ENCODE data around the gene CYP39A1.
A peak's percentile ranks its signal among the peaks of the same experiment; 100 is the strongest.

Gene CYP39A1

GRCh38 chr6:46676604-46677313 lies 24.1 kb upstream of the CYP39A1 start:
- H3K4me1 ChIP-seq (ENCODE audit: control insufficient read depth, low read depth, low read length): no peaks in the 10 kb centered on the region
- no peak overlapping the region for H3K9ac ChIP-seq (ENCODE audit: low read length)
- no peak overlapping the region for H2BK5ac ChIP-seq (ENCODE audit: low read length)
- H2BK120ac ChIP-seq (ENCODE audit: low read depth, low read length): no peak overlapping the region
- no peak overlapping the region for H3K4me2 ChIP-seq (ENCODE audit: low read length)
- H3K23ac ChIP-seq (ENCODE audit: low read length): no peak overlapping the region
- H3K27me3 ChIP-seq (ENCODE audit: insufficient read depth, low read length, poor library complexity): no peaks in the 10 kb centered on the region
- no peaks in the 10 kb centered on the region for H3K79me1 ChIP-seq (ENCODE audit: low read length)
- no peak overlapping the region for H4K5ac ChIP-seq (ENCODE audit: low read length)
- H2AK5ac ChIP-seq (ENCODE audit: low read length): no peak overlapping the region
- no peaks in the 10 kb centered on the region for H3K79me2 ChIP-seq (ENCODE audit: control insufficient read depth, insufficient read depth, low read length)
- no peak overlapping the region for H2BK15ac ChIP-seq (replicated peaks; ENCODE audit: low read depth)
- no peaks in the 10 kb centered on the region for H3K36me3 ChIP-seq (ENCODE audit: control insufficient read depth, insufficient read depth, low read length)
- no peak for DNase-seq
- H3K27ac ChIP-seq (ENCODE audit: low read depth, low read length): no peak overlapping the region
- WGBS (ENCODE audit: extremely low coverage, insufficient coverage, low lambda C conversion rate): no CpG with 5 or more reads among the region's 6 CpGs
- H3K18ac ChIP-seq (ENCODE audit: low read length): no peak overlapping the region
- H4K8ac ChIP-seq (ENCODE audit: low read depth, low read length): no peak overlapping the region
- no peak overlapping the region for H3K4me3 ChIP-seq (ENCODE audit: low read length)
- no peak overlapping the region for H3K4ac ChIP-seq (ENCODE audit: low read depth, low read length)
- no peak overlapping the region for H3K56ac ChIP-seq (ENCODE audit: low read length)

- H2BK120ac ChIP-seq (ENCODE audit: low read depth, low read length): no peak overlapping the region
- H3K79me2 ChIP-seq (ENCODE audit: control insufficient read depth, insufficient read depth, low read length): no peaks in the 10 kb centered on the region
- no peaks in the 10 kb centered on the region for H3K4me1 ChIP-seq (ENCODE audit: control insufficient read depth, low read depth, low read length)
- no peak overlapping the region for H3K18ac ChIP-seq (ENCODE audit: low read length)
- H3K4me2 ChIP-seq (ENCODE audit: low read length): no peak overlapping the region
- no CpG with 5 or more reads among the region's 1 CpG for WGBS (ENCODE audit: extremely low coverage, insufficient coverage, low lambda C conversion rate)
- no peak overlapping the region for H3K56ac ChIP-seq (ENCODE audit: low read length)
- no peak overlapping the region for H2BK15ac ChIP-seq (replicated peaks; ENCODE audit: low read depth)
- no peak overlapping the region for H3K27ac ChIP-seq (ENCODE audit: low read depth, low read length)
- no peak overlapping the region for H2AK5ac ChIP-seq (ENCODE audit: low read length)
- H3K79me1 ChIP-seq (ENCODE audit: low read length): no peaks in the 10 kb centered on the region
- no peak overlapping the region for H3K4me3 ChIP-seq (ENCODE audit: low read length)
- H3K23ac ChIP-seq (ENCODE audit: low read length): no peak overlapping the region
- H4K8ac ChIP-seq (ENCODE audit: low read depth, low read length): no peak overlapping the region
- no peak overlapping the region for H3K4ac ChIP-seq (ENCODE audit: low read depth, low read length)
- no peak overlapping the region for H3K9ac ChIP-seq (ENCODE audit: low read length)
- H3K27me3 ChIP-seq (ENCODE audit: insufficient read depth, low read length, poor library complexity): no peaks in the 10 kb centered on the region
- H2BK5ac ChIP-seq (ENCODE audit: low read length): no peak overlapping the region
- DNase-seq: no peak
- H4K5ac ChIP-seq (ENCODE audit: low read length): no peak overlapping the region
- no peaks in the 10 kb centered on the region for H3K36me3 ChIP-seq (ENCODE audit: control insufficient read depth, insufficient read depth, low read length)
Observed at GRCh38 chr6:46674410-46674809, 21.8 kb upstream of the CYP39A1 start.

GRCh38 chr6:46667377-46667776 lies 14.8 kb upstream of the CYP39A1 start:
- WGBS (ENCODE audit: extremely low coverage, insufficient coverage, low lambda C conversion rate): no CpG with 5 or more reads among the region's 2 CpGs
- DNase-seq: no peak
- no peak overlapping the region for H3K4me3 ChIP-seq (ENCODE audit: low read length)

GRCh38 chr6:46661483-46661882 lies 8.9 kb upstream of the CYP39A1 start:
- WGBS (ENCODE audit: extremely low coverage, insufficient coverage, low lambda C conversion rate): no CpG with 5 or more reads among the region's 2 CpGs
- no peak overlapping the region for H4K5ac ChIP-seq (ENCODE audit: low read length)
- H3K79me1 ChIP-seq (ENCODE audit: low read length): no peaks in the 10 kb centered on the region
- no peak overlapping the region for H3K27ac ChIP-seq (ENCODE audit: low read depth, low read length)
- no peaks in the 10 kb centered on the region for H3K79me2 ChIP-seq (ENCODE audit: control insufficient read depth, insufficient read depth, low read length)
- no peak overlapping the region for H3K18ac ChIP-seq (ENCODE audit: low read length)
- H3K56ac ChIP-seq (ENCODE audit: low read length): no peak overlapping the region
- H3K27me3 ChIP-seq (ENCODE audit: insufficient read depth, low read length, poor library complexity): no peaks in the 10 kb centered on the region
- H3K4me3 ChIP-seq (ENCODE audit: low read length): no peak overlapping the region
- DNase-seq: no peak
- H3K4me1 ChIP-seq (ENCODE audit: control insufficient read depth, low read depth, low read length): no peaks in the 10 kb centered on the region
- H3K23ac ChIP-seq (ENCODE audit: low read length): no peak overlapping the region
- no peak overlapping the region for H2BK120ac ChIP-seq (ENCODE audit: low read depth, low read length)
- H2BK15ac ChIP-seq (replicated peaks; ENCODE audit: low read depth): no peak overlapping the region
- H2AK5ac ChIP-seq (ENCODE audit: low read length): no peak overlapping the region
- no peak overlapping the region for H3K4ac ChIP-seq (ENCODE audit: low read depth, low read length)
- H3K4me2 ChIP-seq (ENCODE audit: low read length): no peak overlapping the region
- H4K8ac ChIP-seq (ENCODE audit: low read depth, low read length): no peak overlapping the region
- no peak overlapping the region for H3K9ac ChIP-seq (ENCODE audit: low read length)
- H3K36me3 ChIP-seq (ENCODE audit: control insufficient read depth, insufficient read depth, low read length): no peaks in the 10 kb centered on the region
- no peak overlapping the region for H2BK5ac ChIP-seq (ENCODE audit: low read length)

More at GRCh38 chr6:46667377-46667776, 14.8 kb upstream of the CYP39A1 start:
- Histone ChIP-seq H2BK15ac (replicated peaks; ENCODE audit: low read depth) (no peak overlapping the region), H4K8ac (ENCODE audit: low read depth, low read length) (no peak overlapping the region), H2BK5ac (ENCODE audit: low read length) (no peak overlapping the region), H3K9ac (ENCODE audit: low read length) (no peak overlapping the region), H3K79me2 (ENCODE audit: control insufficient read depth, insufficient read depth, low read length) (no peaks in the 10 kb centered on the region), H3K36me3 (ENCODE audit: control insufficient read depth, insufficient read depth, low read length) (no peaks in the 10 kb centered on the region), H2AK5ac (ENCODE audit: low read length) (no peak overlapping the region), H3K4me2 (ENCODE audit: low read length) (no peak overlapping the region), H4K5ac (ENCODE audit: low read length) (no peak overlapping the region), H3K4ac (ENCODE audit: low read depth, low read length) (no peak overlapping the region), H3K18ac (ENCODE audit: low read length) (no peak overlapping the region), H3K79me1 (ENCODE audit: low read length) (no peaks in the 10 kb centered on the region), H3K27me3 (ENCODE audit: insufficient read depth, low read length, poor library complexity) (no peaks in the 10 kb centered on the region), H2BK120ac (ENCODE audit: low read depth, low read length) (no peak overlapping the region), H3K23ac (ENCODE audit: low read length) (no peak overlapping the region), H3K27ac (ENCODE audit: low read depth, low read length) (no peak overlapping the region), H3K4me1 (ENCODE audit: control insufficient read depth, low read depth, low read length) (no peaks in the 10 kb centered on the region), H3K56ac (ENCODE audit: low read length) (no peak overlapping the region)

GRCh38 chr6:46657642-46658041 lies 5.0 kb upstream of the CYP39A1 start:
- H3K9ac ChIP-seq (ENCODE audit: low read length): no peak overlapping the region
- no peak overlapping the region for H3K4ac ChIP-seq (ENCODE audit: low read depth, low read length)
- no peak for DNase-seq
- H3K36me3 ChIP-seq (ENCODE audit: control insufficient read depth, insufficient read depth, low read length): no peaks in the 10 kb centered on the region
- H3K56ac ChIP-seq (ENCODE audit: low read length): no peak overlapping the region
- no peaks in the 10 kb centered on the region for H3K27me3 ChIP-seq (ENCODE audit: insufficient read depth, low read length, poor library complexity)
- H2BK5ac ChIP-seq (ENCODE audit: low read length): no peak overlapping the region
- no peak overlapping the region for H3K27ac ChIP-seq (ENCODE audit: low read depth, low read length)
- no peak overlapping the region for H3K23ac ChIP-seq (ENCODE audit: low read length)
- H3K79me1 ChIP-seq (ENCODE audit: low read length): no peaks in the 10 kb centered on the region
- H4K8ac ChIP-seq (ENCODE audit: low read depth, low read length): no peak overlapping the region
- no peak overlapping the region for H2BK15ac ChIP-seq (replicated peaks; ENCODE audit: low read depth)
- no peaks in the 10 kb centered on the region for H3K4me1 ChIP-seq (ENCODE audit: control insufficient read depth, low read depth, low read length)
- H2BK120ac ChIP-seq (ENCODE audit: low read depth, low read length): no peak overlapping the region
- no peak overlapping the region for H3K4me2 ChIP-seq (ENCODE audit: low read length)
- H2AK5ac ChIP-seq (ENCODE audit: low read length): no peak overlapping the region
- no peak overlapping the region for H3K18ac ChIP-seq (ENCODE audit: low read length)
- no peak overlapping the region for H4K5ac ChIP-seq (ENCODE audit: low read length)
- H3K79me2 ChIP-seq (ENCODE audit: control insufficient read depth, insufficient read depth, low read length): no peaks in the 10 kb centered on the region
- H3K4me3 ChIP-seq (ENCODE audit: low read length): no peak overlapping the region

GRCh38 chr6:46655803-46656202 lies 3.2 kb upstream of the CYP39A1 start:
- Histone ChIP-seq H3K36me3 (ENCODE audit: control insufficient read depth, insufficient read depth, low read length) (no peaks in the 10 kb centered on the region), H3K79me1 (ENCODE audit: low read length) (no peaks in the 10 kb centered on the region), H4K5ac (ENCODE audit: low read length) (no peak overlapping the region), H3K23ac (ENCODE audit: low read length) (no peak overlapping the region), H3K18ac (ENCODE audit: low read length) (no peak overlapping the region), H3K56ac (ENCODE audit: low read length) (no peak overlapping the region), H3K4me2 (ENCODE audit: low read length) (no peak overlapping the region), H3K4me1 (ENCODE audit: control insufficient read depth, low read depth, low read length) (no peaks in the 10 kb centered on the region), H3K27me3 (ENCODE audit: insufficient read depth, low read length, poor library complexity) (no peaks in the 10 kb centered on the region), H3K79me2 (ENCODE audit: control insufficient read depth, insufficient read depth, low read length) (no peaks in the 10 kb centered on the region), H3K4me3 (ENCODE audit: low read length) (no peak overlapping the region), H3K27ac (ENCODE audit: low read depth, low read length) (no peak overlapping the region), H4K8ac (ENCODE audit: low read depth, low read length) (no peak overlapping the region), H2AK5ac (ENCODE audit: low read length) (no peak overlapping the region), H2BK120ac (ENCODE audit: low read depth, low read length) (no peak overlapping the region), H3K4ac (ENCODE audit: low read depth, low read length) (no peak overlapping the region), H2BK15ac (replicated peaks; ENCODE audit: low read depth) (no peak overlapping the region), H2BK5ac (ENCODE audit: low read length) (no peak overlapping the region), H3K9ac (ENCODE audit: low read length) (no peak overlapping the region)
- peak; percentile 86 for DNase-seq
- no CpG with 5 or more reads among the region's 6 CpGs for WGBS (ENCODE audit: extremely low coverage, insufficient coverage, low lambda C conversion rate)
